Measurements from ENCODE around the gene GRK7.
"Not testable (repeated sequence)": the region's sequence is repeated elsewhere in the genome, so short reads cannot be mapped to it uniquely, and the experiment has no call there.

GRK7 gene

GRCh38 chr3:141784531-141784930, 21.3 kb downstream of the GRK7 start:
- no peaks in the 10 kb centered on the region for H4K20me1 ChIP-seq (ENCODE audit: low read depth, low read length)
- no peak overlapping the region for H3K4me2 ChIP-seq (ENCODE audit: low read depth, low read length, poor library complexity, severe bottlenecking)
- no peak overlapping the region for H3K4me3 ChIP-seq (ENCODE audit: insufficient read depth, low read length, poor library complexity, severe bottlenecking)

GRCh38 chr3:141788149-141788548, 24.9 kb downstream of the GRK7 start:
- no peak overlapping the region for H3K4me2 ChIP-seq (ENCODE audit: low read depth, low read length, poor library complexity, severe bottlenecking)
- no peak overlapping the region for H2AFZ ChIP-seq (ENCODE audit: low read depth, low read length, severe bottlenecking)

More at GRCh38 chr3:141784531-141784930, 21.3 kb downstream of the GRK7 start:
- H3K36me3 ChIP-seq (ENCODE audit: low read length), result no peaks in the 10 kb centered on the region
- no peak overlapping the region for H3K9ac ChIP-seq (ENCODE audit: low read length)
- no peak overlapping the region for H2AFZ ChIP-seq (ENCODE audit: low read depth, low read length, severe bottlenecking)
- H3K9me3 ChIP-seq (ENCODE audit: insufficient read depth, low read length), result no peaks in the 10 kb centered on the region
- no peaks in the 10 kb centered on the region for H3K9me2 ChIP-seq (replicated peaks; ENCODE audit: insufficient read depth, low read length)
- TF ChIP-seq EZH2phosphoT487 (conservative IDR thresholded peaks at IDR 0.05; ENCODE audit: low read length) (no peak), CTCF (IDR thresholded peaks at IDR 0.05; ENCODE audit: insufficient read depth, low read length, poor library complexity, severe bottlenecking) (no peak)
- no peak overlapping the region for H3K27ac ChIP-seq (ENCODE audit: low read depth, low read length)
- no peaks in the 10 kb centered on the region for H3F3A ChIP-seq (ENCODE audit: insufficient read depth)
- no peaks in the 10 kb centered on the region for H3K79me2 ChIP-seq (ENCODE audit: insufficient read depth, low read length)
- no peaks in the 10 kb centered on the region for H3K27me3 ChIP-seq (ENCODE audit: low read length)

GRCh38 chr3:141788750-141789149, 25.5 kb downstream of the GRK7 start:
- H3K27me3 ChIP-seq (ENCODE audit: low read length); H3K9me3 ChIP-seq (ENCODE audit: insufficient read depth, low read length); H3K36me3 ChIP-seq (ENCODE audit: low read length); H3K27ac ChIP-seq (ENCODE audit: low read depth, low read length); H3F3A ChIP-seq (ENCODE audit: insufficient read depth); H4K20me1 ChIP-seq (ENCODE audit: low read depth, low read length); H3K9ac ChIP-seq (ENCODE audit: low read length); H3K9me2 ChIP-seq (replicated peaks; ENCODE audit: insufficient read depth, low read length); H3K79me2 ChIP-seq (ENCODE audit: insufficient read depth, low read length); H3K4me2 ChIP-seq (ENCODE audit: low read depth, low read length, poor library complexity, severe bottlenecking); H2AFZ ChIP-seq (ENCODE audit: low read depth, low read length, severe bottlenecking); H3K4me3 ChIP-seq (ENCODE audit: insufficient read depth, low read length, poor library complexity, severe bottlenecking): not testable (repeated sequence)

More at GRCh38 chr3:141788149-141788548, 24.9 kb downstream of the GRK7 start:
- H4K20me1 ChIP-seq (ENCODE audit: low read depth, low read length), result no peaks in the 10 kb centered on the region
- H3K4me3 ChIP-seq (ENCODE audit: insufficient read depth, low read length, poor library complexity, severe bottlenecking), result no peak overlapping the region
- TF ChIP-seq EZH2phosphoT487 (conservative IDR thresholded peaks at IDR 0.05; ENCODE audit: low read length) (no peak), CTCF (IDR thresholded peaks at IDR 0.05; ENCODE audit: insufficient read depth, low read length, poor library complexity, severe bottlenecking) (no peak)
- no peaks in the 10 kb centered on the region for H3F3A ChIP-seq (ENCODE audit: insufficient read depth)
- no peaks in the 10 kb centered on the region for H3K27me3 ChIP-seq (ENCODE audit: low read length)
- no peaks in the 10 kb centered on the region for H3K9me3 ChIP-seq (ENCODE audit: insufficient read depth, low read length)
- no peak overlapping the region for H3K9ac ChIP-seq (ENCODE audit: low read length)
- no peaks in the 10 kb centered on the region for H3K36me3 ChIP-seq (ENCODE audit: low read length)
- H3K79me2 ChIP-seq (ENCODE audit: insufficient read depth, low read length), result no peaks in the 10 kb centered on the region
- H3K27ac ChIP-seq (ENCODE audit: low read depth, low read length), result no peak overlapping the region
- H3K9me2 ChIP-seq (replicated peaks; ENCODE audit: insufficient read depth, low read length), result no peaks in the 10 kb centered on the region

- no peak for TF ChIP-seq CTCF (IDR thresholded peaks at IDR 0.05; ENCODE audit: insufficient read depth, low read length, poor library complexity, severe bottlenecking)
- no peak for TF ChIP-seq EZH2phosphoT487 (conservative IDR thresholded peaks at IDR 0.05; ENCODE audit: low read length)
Observed at GRCh38 chr3:141789281-141789680, 26.1 kb downstream of the GRK7 start.

More at GRCh38 chr3:141789281-141789680, 26.1 kb downstream of the GRK7 start:
- H3K27me3 ChIP-seq (ENCODE audit: low read length), result no peaks in the 10 kb centered on the region
- no peaks in the 10 kb centered on the region for H4K20me1 ChIP-seq (ENCODE audit: low read depth, low read length)
- H3K4me3 ChIP-seq (ENCODE audit: insufficient read depth, low read length, poor library complexity, severe bottlenecking), result no peak overlapping the region
- H3K79me2 ChIP-seq (ENCODE audit: insufficient read depth, low read length), result no peaks in the 10 kb centered on the region
- no peaks in the 10 kb centered on the region for H3K9me2 ChIP-seq (replicated peaks; ENCODE audit: insufficient read depth, low read length)
- H3K9me3 ChIP-seq (ENCODE audit: insufficient read depth, low read length), result no peaks in the 10 kb centered on the region
- no peak overlapping the region for H3K27ac ChIP-seq (ENCODE audit: low read depth, low read length)
- no peaks in the 10 kb centered on the region for H3F3A ChIP-seq (ENCODE audit: insufficient read depth)
- H3K4me2 ChIP-seq (ENCODE audit: low read depth, low read length, poor library complexity, severe bottlenecking), result no peak overlapping the region
- no peak overlapping the region for H2AFZ ChIP-seq (ENCODE audit: low read depth, low read length, severe bottlenecking)
- H3K36me3 ChIP-seq (ENCODE audit: low read length), result no peaks in the 10 kb centered on the region
- H3K9ac ChIP-seq (ENCODE audit: low read length), result no peak overlapping the region

Data from SU-DHL-6 (cell line).